ENCODE data around the gene DNAH1. TPM values are rescaled to one million over a fixed set of nuclear protein-coding genes. Genes with fewer than 3 reads are reported as not detected.

DNAH1 gene
- total RNA-seq, 2 donors from 2014 or later, result 50.3 to 58.5 TPM

DNA sequence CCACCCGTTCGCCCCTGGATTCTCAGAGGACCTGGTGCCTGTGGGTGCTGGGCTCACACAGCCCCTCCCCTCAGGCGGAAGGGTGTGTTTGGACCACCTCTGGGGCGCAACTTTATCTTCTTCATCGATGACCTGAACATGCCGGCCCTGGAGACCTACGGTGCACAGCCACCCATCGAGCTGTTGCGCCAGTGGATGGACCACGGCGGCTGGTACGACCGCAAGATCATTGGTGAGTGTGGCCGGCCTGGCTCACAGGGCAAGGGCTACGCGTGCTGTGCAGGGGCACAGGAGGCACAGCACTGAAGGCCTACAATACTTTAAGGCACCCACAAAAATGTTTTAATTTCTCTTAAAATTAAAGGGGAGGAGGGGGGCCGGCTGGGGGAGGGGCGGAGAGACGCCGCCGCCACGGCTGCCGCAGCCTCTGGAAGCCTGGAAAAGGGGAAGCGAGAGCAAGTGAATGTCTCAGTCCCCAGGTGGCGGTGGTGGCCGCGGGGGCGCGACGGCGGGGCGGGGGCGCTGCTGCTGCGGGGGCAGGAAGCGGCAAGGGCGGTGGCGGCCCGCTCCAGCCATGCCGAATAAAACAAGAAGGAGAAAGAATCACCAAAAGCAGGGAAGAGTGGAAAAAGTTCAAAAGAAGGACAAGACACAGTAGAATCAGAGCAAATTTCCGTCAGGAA is 56.8 kb downstream of the DNAH1 start:
- peak in 1 of 3 donors; percentile 23 for DNase-seq
- Mint-ChIP-seq H3K27ac (peak overlapping the region; percentile 29), H3K4me3 (no peak overlapping the region), H3K36me3 (ENCODE audit: low read depth) (no peaks in the 10 kb centered on the region), H3K4me1 (peaks cover 13% of the 10 kb centered on the region), H3K27me3 (no peaks in the 10 kb centered on the region)
- no peaks in the 10 kb centered on the region for H3K9me3 ChIP-seq (ENCODE audit: control insufficient read depth, low read length, poor library complexity, severe bottlenecking)
- ATAC-seq, result peak; percentile 59

DNA sequence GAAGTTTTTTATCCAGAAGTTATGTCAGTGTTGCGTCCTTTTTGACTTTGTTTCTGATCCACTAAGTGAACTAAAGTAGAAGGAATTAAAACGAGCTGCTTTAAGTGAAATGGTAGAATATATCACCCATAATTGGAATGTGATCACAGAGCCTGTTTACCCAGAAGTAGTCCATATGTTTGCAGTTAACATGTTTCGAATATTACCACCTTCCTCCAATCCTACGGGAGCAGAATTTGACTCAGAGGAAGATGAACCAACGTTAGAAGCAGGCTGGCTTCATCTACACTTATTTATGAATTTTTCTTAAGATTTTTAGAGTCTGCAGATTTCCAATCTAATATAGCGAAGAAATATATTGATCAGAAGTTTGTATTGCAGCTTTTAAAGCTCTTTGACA is 57.6 kb downstream of the DNAH1 start:
- DNase-seq, result no peak
- H3K27me3 Mint-ChIP-seq, result no peaks in the 10 kb centered on the region
- no peaks in the 10 kb centered on the region for H3K36me3 Mint-ChIP-seq (ENCODE audit: low read depth)
- no peaks in the 10 kb centered on the region for H3K9me3 ChIP-seq (ENCODE audit: control insufficient read depth, low read length, poor library complexity, severe bottlenecking)
- peak overlapping the region; percentile 29 for H3K27ac Mint-ChIP-seq
- no peak for ATAC-seq
- H3K4me1 Mint-ChIP-seq, result peaks cover 13% of the 10 kb centered on the region
- no peak overlapping the region for H3K4me3 Mint-ChIP-seq

DNA sequence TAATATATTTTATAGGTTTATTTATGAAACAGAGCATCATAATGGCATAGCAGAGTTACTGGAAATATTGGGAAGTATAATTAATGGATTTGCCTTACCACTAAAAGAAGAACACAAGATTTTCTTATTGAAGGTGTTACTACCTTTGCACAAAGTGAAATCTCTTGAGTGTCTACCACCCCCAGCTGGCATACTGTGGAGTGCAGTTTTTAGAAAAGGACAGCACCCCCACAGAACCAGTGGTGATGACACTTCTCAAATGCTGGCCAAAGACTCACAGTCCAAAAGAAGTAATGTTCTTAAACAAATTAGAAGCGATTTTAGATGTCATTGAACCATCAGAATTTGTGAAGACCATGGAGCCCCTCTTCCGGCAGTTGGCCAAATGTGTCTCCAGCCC is 58.1 kb downstream of the DNAH1 start:
- Mint-ChIP-seq H3K36me3 (ENCODE audit: low read depth) (no peaks in the 10 kb centered on the region), H3K27ac (no peak overlapping the region), H3K4me3 (no peak overlapping the region), H3K4me1 (peaks cover 16% of the 10 kb centered on the region), H3K27me3 (no peaks in the 10 kb centered on the region)
- no peaks in the 10 kb centered on the region for H3K9me3 ChIP-seq (ENCODE audit: control insufficient read depth, low read length, poor library complexity, severe bottlenecking)
- DNase-seq, result no peak
- no peak for ATAC-seq

DNA sequence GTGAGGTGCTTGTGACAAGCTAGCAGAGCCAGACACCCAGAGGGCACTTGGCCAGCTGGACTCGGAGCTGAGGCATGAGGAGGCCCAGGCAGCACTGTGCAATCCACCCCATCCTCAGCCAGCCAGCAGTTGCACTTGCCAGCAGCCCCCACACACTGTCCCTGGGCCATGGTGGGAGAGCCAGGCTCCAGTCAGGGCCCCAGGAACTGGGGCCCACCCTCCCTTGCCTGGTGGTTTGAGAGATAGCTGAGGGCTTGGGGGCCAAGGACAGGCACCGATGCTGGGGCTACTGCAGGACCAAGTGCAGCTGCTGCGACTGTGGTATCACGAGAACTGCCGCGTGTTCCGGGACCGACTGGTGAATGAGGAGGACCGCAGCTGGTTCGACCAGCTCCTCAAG is 63.5 kb downstream of the DNAH1 start:
- no peaks in the 10 kb centered on the region for H3K9me3 ChIP-seq (ENCODE audit: control insufficient read depth, low read length, poor library complexity, severe bottlenecking)
- Mint-ChIP-seq H3K4me1 (peaks cover 14% of the 10 kb centered on the region), H3K27ac (no peak overlapping the region), H3K27me3 (no peaks in the 10 kb centered on the region), H3K4me3 (no peak overlapping the region), H3K36me3 (ENCODE audit: low read depth) (no peaks in the 10 kb centered on the region)
- ATAC-seq, result no peak
- no peak for DNase-seq

DNA sequence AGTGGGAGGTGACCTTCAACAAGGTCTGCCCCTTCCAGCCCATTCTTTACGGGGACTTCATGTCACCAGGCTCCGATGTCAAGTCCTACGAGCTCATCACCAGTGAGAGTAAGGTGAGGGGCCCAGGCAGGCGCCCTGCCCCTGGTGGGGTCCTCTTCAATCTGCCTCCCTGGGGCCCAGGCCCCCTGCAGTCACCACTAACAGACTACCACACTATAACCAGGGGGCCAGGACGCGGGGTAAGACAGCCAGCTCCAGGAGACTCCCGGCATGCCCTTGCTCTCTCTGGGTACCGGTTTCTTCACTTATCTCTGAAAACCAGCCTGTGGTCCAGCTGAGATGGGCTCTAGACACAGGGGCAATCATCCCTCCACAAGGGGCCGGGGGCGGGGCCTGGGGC is 63.9 kb downstream of the DNAH1 start:
- H3K27ac Mint-ChIP-seq, result no peak overlapping the region
- H3K4me1 Mint-ChIP-seq, result peaks cover 13% of the 10 kb centered on the region
- H3K9me3 ChIP-seq (ENCODE audit: control insufficient read depth, low read length, poor library complexity, severe bottlenecking), result no peaks in the 10 kb centered on the region
- DNase-seq, result no peak
- H3K27me3 Mint-ChIP-seq, result no peaks in the 10 kb centered on the region
- no peak overlapping the region for H3K4me3 Mint-ChIP-seq
- ATAC-seq, result no peak
- H3K36me3 Mint-ChIP-seq (ENCODE audit: low read depth), result no peaks in the 10 kb centered on the region

DNA sequence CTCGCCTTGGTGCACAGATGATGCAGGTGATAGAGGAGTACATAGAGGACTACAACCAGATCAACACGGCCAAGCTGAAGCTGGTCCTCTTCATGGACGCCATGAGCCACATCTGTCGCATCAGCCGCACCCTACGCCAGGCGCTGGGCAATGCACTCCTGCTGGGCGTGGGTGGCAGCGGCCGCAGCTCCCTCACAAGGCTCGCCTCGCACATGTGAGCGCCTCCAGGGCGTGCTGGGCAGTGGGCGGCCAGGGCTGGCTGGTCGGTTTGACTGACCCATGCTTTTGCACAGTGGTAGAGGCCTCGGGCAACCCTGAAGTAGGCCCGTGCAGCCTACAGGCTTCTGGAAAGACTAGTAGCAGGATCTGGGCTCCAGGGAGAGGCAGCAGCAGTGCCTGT is 65.5 kb downstream of the DNAH1 start:
- no peaks in the 10 kb centered on the region for H3K9me3 ChIP-seq (ENCODE audit: control insufficient read depth, low read length, poor library complexity, severe bottlenecking)
- Mint-ChIP-seq H3K27ac (no peak overlapping the region), H3K4me3 (no peak overlapping the region), H3K4me1 (peaks cover 13% of the 10 kb centered on the region), H3K36me3 (ENCODE audit: low read depth) (no peaks in the 10 kb centered on the region), H3K27me3 (no peaks in the 10 kb centered on the region)
- DNase-seq (no peak), ATAC-seq (no peak)

DNA sequence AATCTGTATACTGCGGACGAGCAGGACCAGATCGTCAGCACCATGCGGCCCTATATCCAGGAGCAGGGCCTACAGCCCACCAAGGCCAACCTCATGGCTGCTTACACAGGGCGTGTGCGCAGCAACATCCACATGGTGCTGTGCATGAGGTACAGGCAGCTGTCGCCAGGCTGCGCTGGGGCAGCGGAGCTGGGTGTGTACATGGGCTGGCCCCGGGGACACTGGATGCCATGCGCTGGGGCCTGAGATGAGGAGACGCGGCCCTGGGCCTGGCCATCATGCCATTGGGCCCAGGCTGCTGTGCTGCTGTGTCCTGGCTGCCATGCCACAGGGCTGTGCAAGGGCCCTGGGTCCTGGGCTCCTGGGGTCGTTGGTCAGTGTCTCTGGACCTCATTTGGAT is 67.3 kb downstream of the DNAH1 start:
- DNase-seq (no peak), ATAC-seq (no peak)
- Mint-ChIP-seq H3K27me3 (no peaks in the 10 kb centered on the region), H3K36me3 (ENCODE audit: low read depth) (no peaks in the 10 kb centered on the region), H3K27ac (no peak overlapping the region), H3K4me3 (no peak overlapping the region), H3K4me1 (peaks cover 8% of the 10 kb centered on the region)
- H3K9me3 ChIP-seq (ENCODE audit: control insufficient read depth, low read length, poor library complexity, severe bottlenecking), result no peaks in the 10 kb centered on the region

DNA sequence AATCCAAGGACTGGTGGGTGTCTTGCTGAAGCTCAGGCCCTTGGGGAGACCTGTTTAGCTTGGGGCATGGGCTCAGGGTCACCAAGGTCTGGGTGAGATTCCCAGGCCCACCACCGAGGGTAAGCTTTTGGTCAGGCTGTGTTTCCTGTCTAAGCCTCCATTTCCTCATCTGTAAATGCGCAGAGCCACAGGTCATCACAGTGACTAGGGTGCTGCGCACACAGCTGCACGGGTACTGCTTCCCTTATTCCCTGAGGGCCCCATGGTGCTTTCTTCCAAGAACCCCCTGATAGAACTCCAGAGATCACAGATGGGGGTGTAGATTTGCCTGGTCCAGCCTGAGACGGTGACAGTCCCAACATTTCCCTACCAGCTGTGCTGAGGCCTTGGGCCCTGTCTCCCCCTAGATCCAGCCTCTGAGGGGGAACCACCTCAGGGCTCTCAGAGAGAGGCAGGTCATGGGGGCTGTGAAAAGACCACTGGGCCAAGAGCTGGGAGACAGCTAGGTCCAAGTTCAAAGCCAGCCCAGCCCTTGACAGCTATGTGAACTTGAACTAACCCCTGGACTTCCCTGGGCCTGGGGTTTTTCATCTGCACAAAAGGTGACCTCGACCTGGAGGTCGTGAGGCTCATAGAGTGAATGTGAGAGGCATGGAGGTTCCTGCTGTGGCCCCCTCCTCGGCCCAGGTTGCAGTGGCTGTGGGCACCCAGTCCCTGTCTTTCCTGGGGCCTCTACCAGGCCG is 68.1 kb downstream of the DNAH1 start:
- H3K9me3 ChIP-seq (ENCODE audit: control insufficient read depth, low read length, poor library complexity, severe bottlenecking), result no peaks in the 10 kb centered on the region
- H3K4me3 Mint-ChIP-seq, result no peak overlapping the region
- peaks cover 8% of the 10 kb centered on the region for H3K4me1 Mint-ChIP-seq
- ATAC-seq (no peak), DNase-seq (no peak)
- no peaks in the 10 kb centered on the region for H3K27me3 Mint-ChIP-seq
- no peaks in the 10 kb centered on the region for H3K36me3 Mint-ChIP-seq (ENCODE audit: low read depth)
- no peak overlapping the region for H3K27ac Mint-ChIP-seq

DNA sequence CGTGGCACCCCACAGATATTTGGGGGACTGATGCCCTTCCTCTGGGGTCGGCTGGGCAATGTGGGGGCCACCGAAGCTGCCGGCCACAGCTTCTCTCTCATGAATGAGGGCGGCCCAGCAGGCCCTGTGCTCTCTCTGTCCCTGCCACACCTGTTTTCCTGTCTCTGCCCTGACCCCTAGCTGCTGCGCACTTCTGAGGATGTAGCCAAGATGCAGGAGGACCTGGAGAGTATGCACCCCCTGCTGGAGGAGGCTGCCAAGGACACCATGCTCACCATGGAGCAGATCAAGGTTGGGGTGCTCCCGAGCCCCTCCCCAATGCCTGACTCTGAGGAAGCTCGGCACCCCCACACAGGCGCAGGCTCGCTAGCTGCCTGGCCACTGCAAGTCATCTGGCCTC is 69.0 kb downstream of the DNAH1 start:
- DNase-seq (no peak), ATAC-seq (no peak)
- H3K27ac Mint-ChIP-seq, result peak overlapping the region; percentile 39
- peaks cover 7% of the 10 kb centered on the region for H3K4me1 Mint-ChIP-seq
- no peaks in the 10 kb centered on the region for H3K36me3 Mint-ChIP-seq (ENCODE audit: low read depth)
- no peaks in the 10 kb centered on the region for H3K9me3 ChIP-seq (ENCODE audit: control insufficient read depth, low read length, poor library complexity, severe bottlenecking)
- H3K27me3 Mint-ChIP-seq, result no peaks in the 10 kb centered on the region
- no peak overlapping the region for H3K4me3 Mint-ChIP-seq

DNA sequence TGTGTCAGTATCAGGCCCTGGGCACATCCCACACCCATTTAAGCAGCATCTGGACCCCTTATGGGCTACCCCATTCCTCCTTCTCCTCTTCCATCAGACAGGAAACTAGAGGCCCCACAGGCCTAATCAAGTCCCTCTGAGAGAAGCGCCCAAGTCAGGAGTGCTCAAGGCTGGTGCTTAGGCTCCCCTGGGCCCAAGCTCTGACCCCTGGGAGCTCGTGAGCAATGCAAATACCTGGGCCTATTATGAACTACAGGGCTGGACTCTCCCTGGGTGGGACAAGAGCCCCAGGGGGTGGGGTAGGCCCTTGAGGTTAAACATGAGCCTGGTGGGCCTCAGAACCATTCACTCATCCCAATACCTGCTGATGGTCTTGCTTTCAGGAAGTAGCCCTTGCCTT is 71.4 kb downstream of the DNAH1 start:
- Mint-ChIP-seq H3K27ac (no peak overlapping the region), H3K27me3 (no peaks in the 10 kb centered on the region), H3K36me3 (ENCODE audit: low read depth) (peaks cover 8% of the 10 kb centered on the region), H3K4me1 (peaks cover 6% of the 10 kb centered on the region), H3K4me3 (no peak overlapping the region)
- DNase-seq (no peak), ATAC-seq (no peak)
- H3K9me3 ChIP-seq (ENCODE audit: control insufficient read depth, low read length, poor library complexity, severe bottlenecking), result no peaks in the 10 kb centered on the region

DNA sequence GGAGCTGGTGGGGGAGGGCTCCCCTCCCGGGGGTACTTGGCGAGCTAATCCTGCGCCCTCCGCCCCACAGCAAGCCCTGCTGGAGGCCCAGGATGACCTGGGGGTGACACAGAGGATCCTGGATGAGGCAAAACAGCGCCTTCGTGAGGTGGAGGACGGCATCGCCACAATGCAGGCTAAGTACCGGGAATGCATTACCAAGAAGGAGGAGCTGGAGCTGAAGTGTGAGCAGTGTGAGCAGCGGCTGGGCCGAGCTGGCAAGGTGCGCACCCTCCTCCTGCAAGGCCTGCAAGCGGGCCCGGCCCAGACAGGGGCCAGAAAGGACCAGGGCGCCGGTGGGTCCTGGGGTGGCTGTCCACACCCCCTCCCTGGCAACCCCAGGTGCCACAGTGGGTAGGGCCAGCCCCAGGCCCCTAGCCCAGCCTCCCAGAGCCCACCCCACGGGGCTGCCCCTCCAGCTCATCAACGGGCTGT is 72.3 kb downstream of the DNAH1 start:
- Mint-ChIP-seq H3K4me3 (no peak overlapping the region), H3K4me1 (peaks cover 6% of the 10 kb centered on the region), H3K36me3 (ENCODE audit: low read depth) (peaks cover 14% of the 10 kb centered on the region), H3K27me3 (no peaks in the 10 kb centered on the region), H3K27ac (no peak overlapping the region)
- DNase-seq (no peak), ATAC-seq (no peak)
- no peaks in the 10 kb centered on the region for H3K9me3 ChIP-seq (ENCODE audit: control insufficient read depth, low read length, poor library complexity, severe bottlenecking)

DNA sequence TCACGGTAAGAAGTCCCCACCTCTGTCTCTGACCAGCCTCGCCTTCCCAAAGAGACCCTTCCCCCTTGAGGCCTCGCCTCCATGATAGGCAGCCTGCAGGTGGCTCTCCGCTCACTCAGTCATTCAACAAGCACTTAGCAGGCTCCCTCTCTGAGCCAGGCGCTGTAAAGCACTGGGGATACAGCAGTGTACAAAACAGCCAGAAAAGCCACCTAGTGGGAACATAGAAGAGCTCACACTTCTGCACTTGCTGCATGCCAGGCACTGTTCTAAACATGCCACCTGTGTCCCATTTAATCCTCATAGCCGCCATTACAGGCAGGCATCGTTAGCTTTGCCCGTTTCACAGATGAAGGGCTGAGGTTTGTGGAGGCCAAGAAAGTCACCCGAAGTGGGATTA is 72.8 kb downstream of the DNAH1 start:
- no peak overlapping the region for H3K27ac Mint-ChIP-seq
- H3K9me3 ChIP-seq (ENCODE audit: control insufficient read depth, low read length, poor library complexity, severe bottlenecking), result no peaks in the 10 kb centered on the region
- ATAC-seq, result no peak
- no peaks in the 10 kb centered on the region for H3K27me3 Mint-ChIP-seq
- DNase-seq, result no peak
- peaks cover 14% of the 10 kb centered on the region for H3K36me3 Mint-ChIP-seq (ENCODE audit: low read depth)
- no peak overlapping the region for H3K4me3 Mint-ChIP-seq
- H3K4me1 Mint-ChIP-seq, result peaks cover 6% of the 10 kb centered on the region

DNA sequence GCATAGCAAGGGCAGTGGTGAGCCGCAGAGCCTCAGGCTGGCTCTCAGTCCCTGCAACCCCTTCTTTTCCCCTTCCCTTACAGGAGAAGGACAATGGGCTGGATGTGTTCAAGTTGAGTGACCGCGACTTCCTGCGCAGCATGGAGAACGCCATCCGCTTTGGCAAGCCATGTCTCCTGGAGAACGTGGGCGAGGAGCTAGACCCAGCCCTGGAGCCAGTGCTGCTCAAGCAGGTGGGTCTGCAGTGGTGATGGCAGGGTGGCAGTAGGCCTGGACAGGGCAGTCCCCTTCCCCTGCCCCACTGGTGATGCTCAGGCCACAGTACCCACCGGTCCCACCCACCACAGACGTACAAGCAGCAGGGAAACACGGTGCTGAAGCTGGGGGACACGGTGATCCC is 75.0 kb downstream of the DNAH1 start:
- Mint-ChIP-seq H3K4me3 (no peak overlapping the region), H3K27me3 (no peaks in the 10 kb centered on the region), H3K36me3 (ENCODE audit: low read depth) (peaks cover 14% of the 10 kb centered on the region), H3K4me1 (peaks cover 6% of the 10 kb centered on the region), H3K27ac (no peak overlapping the region)
- H3K9me3 ChIP-seq (ENCODE audit: control insufficient read depth, low read length, poor library complexity, severe bottlenecking), result no peaks in the 10 kb centered on the region
- DNase-seq, result no peak
- ATAC-seq, result no peak

All from T-helper 17 cell (primary cell).